ENCODE results near the gene IFT88.

IFT88 gene

GRCh38 chr13:20718958-20719566, 152.1 kb downstream of the IFT88 start:
- H3K4me3 ChIP-seq (ENCODE audit: low read length): no peak overlapping the region
- H3K9ac ChIP-seq (ENCODE audit: low read length): no peak overlapping the region
- DNase-seq: no peak
- no peaks in the 10 kb centered on the region for H3K79me2 ChIP-seq (ENCODE audit: low read length)
- H3K9me2 ChIP-seq (replicated peaks; ENCODE audit: insufficient read depth, low read length): no peaks in the 10 kb centered on the region
- H3K27ac ChIP-seq (ENCODE audit: low read length): no peak overlapping the region
- H3K4me2 ChIP-seq (ENCODE audit: low read depth, low read length): no peak overlapping the region
- no peak overlapping the region for H2AFZ ChIP-seq (ENCODE audit: low read length)
- H3K4me1 ChIP-seq (ENCODE audit: low read length): no peaks in the 10 kb centered on the region
- H3K27me3 ChIP-seq (replicated peaks; ENCODE audit: insufficient read depth, low read length): no peaks in the 10 kb centered on the region
- H3K9me3 ChIP-seq (replicated peaks; ENCODE audit: insufficient read depth, low read length): no peaks in the 10 kb centered on the region
- H3K36me3 ChIP-seq (replicated peaks; ENCODE audit: insufficient read depth, low read length): no peaks in the 10 kb centered on the region
- no peaks in the 10 kb centered on the region for H4K20me1 ChIP-seq (ENCODE audit: insufficient read depth, low read length)
- TF ChIP-seq EZH2 (optimal IDR thresholded peaks at IDR 0.05; ENCODE audit: low read depth, low read length) (no peak), CTCF (IDR thresholded peaks at IDR 0.05; ENCODE audit: low read length) (no peak), EZH2phosphoT487 (IDR thresholded peaks at IDR 0.05; ENCODE audit: low read length) (no peak)
- H3F3A ChIP-seq (ENCODE audit: insufficient read depth, low read length): no peaks in the 10 kb centered on the region

- DNase-seq: no peak
- no peaks in the 10 kb centered on the region for H3F3A ChIP-seq (ENCODE audit: insufficient read depth, low read length)
- H3K27me3 ChIP-seq (replicated peaks; ENCODE audit: insufficient read depth, low read length): no peaks in the 10 kb centered on the region
- H3K79me2 ChIP-seq (ENCODE audit: low read length): no peaks in the 10 kb centered on the region
- no peak overlapping the region for H3K4me2 ChIP-seq (ENCODE audit: low read depth, low read length)
- no peaks in the 10 kb centered on the region for H3K9me3 ChIP-seq (replicated peaks; ENCODE audit: insufficient read depth, low read length)
- H3K36me3 ChIP-seq (replicated peaks; ENCODE audit: insufficient read depth, low read length): no peaks in the 10 kb centered on the region
- H4K20me1 ChIP-seq (ENCODE audit: insufficient read depth, low read length): no peaks in the 10 kb centered on the region
- H3K4me1 ChIP-seq (ENCODE audit: low read length): no peaks in the 10 kb centered on the region
- no peak overlapping the region for H3K27ac ChIP-seq (ENCODE audit: low read length)
- TF ChIP-seq EZH2phosphoT487 (IDR thresholded peaks at IDR 0.05; ENCODE audit: low read length) (no peak), CTCF (IDR thresholded peaks at IDR 0.05; ENCODE audit: low read length) (no peak)
- H3K9ac ChIP-seq (ENCODE audit: low read length): no peak overlapping the region
- no peaks in the 10 kb centered on the region for H3K9me2 ChIP-seq (replicated peaks; ENCODE audit: insufficient read depth, low read length)
- no peak overlapping the region for H3K4me3 ChIP-seq (ENCODE audit: low read length)
- H2AFZ ChIP-seq (ENCODE audit: low read length): no peak overlapping the region
Observed at GRCh38 chr13:20719783-20720182, 152.8 kb downstream of the IFT88 start.

- H3K36me3 ChIP-seq (replicated peaks; ENCODE audit: insufficient read depth, low read length): no peaks in the 10 kb centered on the region
- no peak overlapping the region for H3K9ac ChIP-seq (ENCODE audit: low read length)
- no peaks in the 10 kb centered on the region for H3K9me3 ChIP-seq (replicated peaks; ENCODE audit: insufficient read depth, low read length)
- no peak overlapping the region for H3K4me2 ChIP-seq (ENCODE audit: low read depth, low read length)
- no peaks in the 10 kb centered on the region for H3K9me2 ChIP-seq (replicated peaks; ENCODE audit: insufficient read depth, low read length)
- H3K27ac ChIP-seq (ENCODE audit: low read length): no peak overlapping the region
- no peaks in the 10 kb centered on the region for H3F3A ChIP-seq (ENCODE audit: insufficient read depth, low read length)
- no peak for TF ChIP-seq CTCF (IDR thresholded peaks at IDR 0.05; ENCODE audit: low read length)
- no peak for TF ChIP-seq EZH2 (optimal IDR thresholded peaks at IDR 0.05; ENCODE audit: low read depth, low read length)
- no peak for TF ChIP-seq EZH2phosphoT487 (IDR thresholded peaks at IDR 0.05; ENCODE audit: low read length)
- H3K79me2 ChIP-seq (ENCODE audit: low read length): no peaks in the 10 kb centered on the region
- no peaks in the 10 kb centered on the region for H3K27me3 ChIP-seq (replicated peaks; ENCODE audit: insufficient read depth, low read length)
- H3K4me1 ChIP-seq (ENCODE audit: low read length): no peaks in the 10 kb centered on the region
- no peak overlapping the region for H3K4me3 ChIP-seq (ENCODE audit: low read length)
- no peaks in the 10 kb centered on the region for H4K20me1 ChIP-seq (ENCODE audit: insufficient read depth, low read length)
- no peak for DNase-seq
- H2AFZ ChIP-seq (ENCODE audit: low read length): no peak overlapping the region
Observed at GRCh38 chr13:20720499-20720898, 153.5 kb downstream of the IFT88 start.

Data from MM.1S (cell line).